ENCODE measurements around the gene CCL27.

CCL27 gene

GRCh38 chr9:34671307-34671706, 8.8 kb upstream of the CCL27 start:
- in situ Hi-C loops (cut with MboI; ENCODE audit: low sequenced_read_pairs, unreplicated experiment), result no loop called here
- no peak for TF ChIP-seq CTCF (IDR thresholded peaks at IDR 0.05; ENCODE audit: borderline replicate concordance, control extremely low read depth, extremely low read depth, insufficient read depth, missing control alignments)
- DNase-seq (ENCODE audit: low spot score), result no peak

GRCh38 chr9:34669809-34670562, 7.5 kb upstream of the CCL27 start:
- no peak for DNase-seq (ENCODE audit: low spot score)
- in situ Hi-C loops (cut with MboI; ENCODE audit: low sequenced_read_pairs, unreplicated experiment), result no loop called here
- TF ChIP-seq CTCF (IDR thresholded peaks at IDR 0.05; ENCODE audit: borderline replicate concordance, control extremely low read depth, extremely low read depth, insufficient read depth, missing control alignments), result no peak

GRCh38 chr9:34665381-34666250, 3.2 kb upstream of the CCL27 start:
- TF ChIP-seq CTCF (IDR thresholded peaks at IDR 0.05; ENCODE audit: borderline replicate concordance, control extremely low read depth, extremely low read depth, insufficient read depth, missing control alignments), result no peak
- DNase-seq (ENCODE audit: low spot score), result peak; percentile 94
- in situ Hi-C loops (cut with MboI; ENCODE audit: low sequenced_read_pairs, unreplicated experiment), result no loop called here

GRCh38 chr9:34665067-34665380, 2.6 kb upstream of the CCL27 start:
- no peak for DNase-seq (ENCODE audit: low spot score)
- TF ChIP-seq CTCF (IDR thresholded peaks at IDR 0.05; ENCODE audit: borderline replicate concordance, control extremely low read depth, extremely low read depth, insufficient read depth, missing control alignments), result no peak
- in situ Hi-C loops (cut with MboI; ENCODE audit: low sequenced_read_pairs, unreplicated experiment), result no loop called here

GRCh38 chr9:34664281-34665066, 2.0 kb upstream of the CCL27 start:
- TF ChIP-seq CTCF (IDR thresholded peaks at IDR 0.05; ENCODE audit: borderline replicate concordance, control extremely low read depth, extremely low read depth, insufficient read depth, missing control alignments), result peak; percentile 78
- in situ Hi-C loops (cut with MboI; ENCODE audit: low sequenced_read_pairs, unreplicated experiment), result no loop called here
- DNase-seq (ENCODE audit: low spot score), result peak; percentile 76

GRCh38 chr9:34663303-34663605, 797 bp upstream of the CCL27 start:
- no peak for TF ChIP-seq CTCF (IDR thresholded peaks at IDR 0.05; ENCODE audit: borderline replicate concordance, control extremely low read depth, extremely low read depth, insufficient read depth, missing control alignments)
- in situ Hi-C loops (cut with MboI; ENCODE audit: low sequenced_read_pairs, unreplicated experiment), result no loop called here
- DNase-seq (ENCODE audit: low spot score), result no peak

Measured in GM13976 (cell line).